ENCODE results near the gene CZIB.
A peak's percentile ranks its signal among the peaks of the same experiment; 100 is the strongest.

The CZIB gene

DNA sequence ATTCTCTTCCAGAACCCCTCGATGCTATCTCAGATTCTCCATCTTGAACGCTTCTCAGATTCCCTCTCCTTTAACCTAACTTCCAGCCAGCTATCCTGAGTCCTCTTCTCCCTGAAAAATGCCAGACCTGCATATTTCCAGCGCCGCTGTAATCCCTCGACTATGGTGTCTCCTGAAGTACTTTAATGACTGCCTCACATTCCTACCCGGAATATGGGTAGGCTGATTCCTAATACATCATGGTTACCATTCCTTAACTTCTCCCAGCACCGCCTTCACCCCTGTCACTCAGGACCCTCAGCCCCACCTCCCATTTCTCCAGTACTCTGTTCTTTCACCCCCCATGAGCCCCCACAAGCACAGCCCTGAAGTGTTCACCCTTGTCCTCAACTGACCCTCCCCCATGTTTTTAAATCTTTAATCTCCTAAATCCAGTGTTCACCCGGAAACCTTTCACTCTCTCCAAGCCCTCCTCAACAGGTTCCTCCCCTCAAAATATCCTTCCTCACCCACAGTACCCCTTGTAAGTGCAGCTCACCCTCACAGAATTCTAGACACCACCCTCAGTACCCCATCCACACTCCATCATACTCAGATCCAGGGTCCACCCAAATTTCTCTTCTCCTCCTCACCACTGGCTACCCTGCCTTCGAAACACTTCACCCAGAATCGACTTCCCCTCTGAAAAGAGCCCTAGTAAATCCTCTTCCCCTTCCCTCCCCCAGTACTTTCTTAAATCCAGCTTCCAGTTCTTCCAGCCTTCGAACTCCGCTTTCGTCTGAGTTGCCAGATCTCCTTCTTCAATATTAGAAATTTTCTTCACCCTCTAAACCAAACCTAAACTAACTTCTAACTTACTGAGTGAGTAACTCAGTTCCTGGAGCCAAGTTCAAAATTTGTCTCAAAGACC is 22.9 kb downstream of the CZIB start:
- peak overlapping the region; percentile 74 for H3K4me3 ChIP-seq (ENCODE audit: low read depth, low read length)
- CTCF ChIA-PET, result interaction anchor here (1.1 to 5.5 kb wide), 2 partner anchors 14 to 81 kb away, joined by 3 to 95 read pairs; no protein-coding TSS in a partner anchor
- no peak for DNase-seq (ENCODE audit: low read depth, low spot score)
- POLR2A ChIA-PET, result no interaction called here
- TF ChIP-seq, protein P1, sequence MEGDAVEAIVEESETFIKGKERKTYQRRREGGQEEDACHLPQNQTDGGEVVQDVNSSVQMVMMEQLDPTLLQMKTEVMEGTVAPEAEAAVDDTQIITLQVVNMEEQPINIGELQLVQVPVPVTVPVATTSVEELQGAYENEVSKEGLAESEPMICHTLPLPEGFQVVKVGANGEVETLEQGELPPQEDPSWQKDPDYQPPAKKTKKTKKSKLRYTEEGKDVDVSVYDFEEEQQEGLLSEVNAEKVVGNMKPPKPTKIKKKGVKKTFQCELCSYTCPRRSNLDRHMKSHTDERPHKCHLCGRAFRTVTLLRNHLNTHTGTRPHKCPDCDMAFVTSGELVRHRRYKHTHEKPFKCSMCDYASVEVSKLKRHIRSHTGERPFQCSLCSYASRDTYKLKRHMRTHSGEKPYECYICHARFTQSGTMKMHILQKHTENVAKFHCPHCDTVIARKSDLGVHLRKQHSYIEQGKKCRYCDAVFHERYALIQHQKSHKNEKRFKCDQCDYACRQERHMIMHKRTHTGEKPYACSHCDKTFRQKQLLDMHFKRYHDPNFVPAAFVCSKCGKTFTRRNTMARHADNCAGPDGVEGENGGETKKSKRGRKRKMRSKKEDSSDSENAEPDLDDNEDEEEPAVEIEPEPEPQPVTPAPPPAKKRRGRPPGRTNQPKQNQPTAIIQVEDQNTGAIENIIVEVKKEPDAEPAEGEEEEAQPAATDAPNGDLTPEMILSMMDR (IDR thresholded peaks at IDR 0.05; ENCODE audit: insufficient read depth, low read length, missing control alignments), result no peak

DNA sequence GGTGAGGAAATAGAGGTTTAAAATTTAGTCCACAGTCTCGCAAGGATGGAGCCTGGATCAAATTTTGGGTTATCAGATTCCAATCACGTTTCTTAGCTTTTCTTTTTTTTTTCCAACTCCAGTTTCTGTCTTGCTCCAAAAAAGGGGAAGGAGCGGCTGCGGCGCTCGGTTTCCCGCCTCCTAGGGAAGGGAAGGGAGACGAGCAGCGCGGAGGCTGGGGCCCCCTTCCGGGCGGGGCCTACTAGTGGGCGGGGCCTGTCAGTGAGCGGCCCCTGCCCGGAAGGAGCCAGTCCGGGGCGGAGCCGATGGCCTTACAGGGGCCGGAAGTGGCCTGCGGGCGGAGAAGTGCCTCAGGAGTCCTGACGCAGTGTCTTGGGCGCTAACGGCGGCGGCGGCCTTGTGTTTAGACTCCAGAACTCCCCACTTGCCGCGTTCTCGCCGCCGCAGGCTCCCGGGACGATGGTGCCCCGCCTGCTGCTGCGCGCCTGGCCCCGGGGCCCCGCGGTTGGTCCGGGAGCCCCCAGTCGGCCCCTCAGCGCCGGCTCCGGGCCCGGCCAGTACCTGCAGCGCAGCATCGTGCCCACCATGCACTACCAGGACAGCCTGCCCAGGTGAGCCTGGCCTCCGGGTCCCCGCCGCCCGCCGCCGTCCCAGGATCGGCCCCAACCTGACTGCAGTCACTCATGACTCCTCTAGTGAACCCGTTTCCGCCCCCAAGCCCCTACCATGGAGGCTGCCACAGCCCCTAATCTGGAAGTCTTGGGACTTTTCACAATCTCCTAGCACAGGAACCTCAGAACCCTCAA is 23.7 kb downstream of the CZIB start, which contains the start of gene CPT2:
TSS of gene CPT2 (plus strand) at position 340 of the 806 bp plus-strand sequence. CDS start at position 460, 120 bp downstream.
- POLR2A ChIA-PET, result interaction anchor here (0.6 to 1.1 kb wide), 4 partner anchors 12 to 395 kb away, joined by 3 to 4 read pairs (median 3); no protein-coding TSS in a partner anchor
- TF ChIP-seq, protein P1 (IDR thresholded peaks at IDR 0.05; ENCODE audit: insufficient read depth, low read length, missing control alignments), result peak; percentile 13
- peak within 1 kb of the TSS; percentile 74 for H3K4me3 ChIP-seq (ENCODE audit: low read depth, low read length)
- DNase-seq (ENCODE audit: low read depth, low spot score), result peak; percentile 59
- CTCF ChIA-PET, result interaction anchor here (0.6 to 5.5 kb wide), 2 partner anchors 13 to 75 kb away, joined by 3 to 95 read pairs; no protein-coding TSS in a partner anchor

DNA sequence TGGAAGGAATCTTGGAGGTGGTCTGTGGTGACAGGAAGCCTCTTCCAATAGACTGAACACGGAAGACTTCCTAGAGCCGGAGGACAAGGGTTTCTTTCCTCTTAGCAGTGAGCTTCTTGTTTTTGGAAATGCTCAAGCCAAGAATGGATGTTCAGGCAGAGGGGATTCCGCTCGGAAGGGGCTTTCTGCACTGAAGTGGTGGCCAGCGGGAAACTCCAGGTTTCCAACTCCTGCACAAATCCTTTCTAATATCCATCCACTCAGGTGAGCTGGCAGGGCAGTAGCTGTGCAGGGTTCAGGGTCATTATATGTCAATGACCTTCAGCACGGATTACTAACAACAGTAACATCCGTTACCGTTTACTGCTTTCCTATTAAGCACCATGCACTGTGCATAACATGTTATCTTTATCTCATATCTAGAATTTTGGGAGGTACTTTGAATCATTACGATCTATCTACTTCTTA is 24.4 kb downstream of the CZIB start:
- no peak for DNase-seq (ENCODE audit: low read depth, low spot score)
- POLR2A ChIA-PET, result interaction anchor here (0.6 to 1.1 kb wide), 4 partner anchors 12 to 394 kb away, joined by 3 to 4 read pairs (median 3); no protein-coding TSS in a partner anchor
- H3K4me3 ChIP-seq (ENCODE audit: low read depth, low read length), result peak overlapping the region; percentile 74
- CTCF ChIA-PET, result interaction anchor here (0.6 to 5.5 kb wide), 3 partner anchors 13 to 75 kb away, joined by 3 to 95 read pairs (median 3); no protein-coding TSS in a partner anchor
- TF ChIP-seq, protein P1 (IDR thresholded peaks at IDR 0.05; ENCODE audit: insufficient read depth, low read length, missing control alignments), result no peak

DNA sequence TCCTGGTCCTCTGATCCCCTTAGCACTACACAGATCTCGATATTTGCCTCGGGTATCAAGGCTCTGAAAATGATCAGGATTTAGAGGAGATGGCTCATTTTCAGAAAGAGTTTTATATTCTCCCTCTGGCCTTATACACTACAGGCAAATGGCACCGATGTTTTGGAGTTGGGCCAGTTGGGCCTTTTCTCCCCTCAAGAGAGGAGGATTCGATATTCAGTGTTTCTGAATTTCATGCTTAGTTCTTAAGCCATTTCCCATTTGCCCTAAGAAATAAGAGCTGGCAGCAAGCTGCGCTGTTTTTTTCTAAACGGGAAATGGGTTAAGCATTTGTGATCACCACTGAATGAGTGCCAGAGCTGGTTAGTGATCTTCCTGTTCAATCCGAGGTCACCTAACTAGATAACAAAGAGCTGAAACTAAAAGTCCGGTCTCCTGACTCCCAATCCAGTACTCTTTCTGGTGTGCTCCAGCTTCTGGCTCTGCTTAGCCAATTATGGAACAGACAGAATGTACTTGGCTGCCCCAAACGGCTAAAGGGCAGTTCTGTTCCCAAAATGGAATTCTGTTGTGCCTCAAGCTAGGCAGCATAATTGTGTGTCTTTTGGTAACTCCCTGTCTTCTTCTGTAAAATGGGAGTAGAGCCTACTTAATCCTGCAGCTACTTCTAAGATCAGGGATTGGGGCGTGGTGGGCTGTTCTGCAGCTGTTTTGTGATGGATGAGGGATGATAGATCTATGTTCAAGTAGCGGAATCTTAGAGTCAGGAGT is 25.0 kb downstream of the CZIB start:
- TF ChIP-seq, protein P1 (IDR thresholded peaks at IDR 0.05; ENCODE audit: insufficient read depth, low read length, missing control alignments), result no peak
- CTCF ChIA-PET, result interaction anchor here (1.0 to 5.5 kb wide), 2 partner anchors 12 to 17 kb away, joined by 3 to 95 read pairs; no protein-coding TSS in a partner anchor
- H3K4me3 ChIP-seq (ENCODE audit: low read depth, low read length), result no peak overlapping the region
- POLR2A ChIA-PET, result interaction anchor here (0.8 to 1.1 kb wide), 2 partner anchors 11 to 152 kb away, joined by 3 to 4 read pairs; no protein-coding TSS in a partner anchor
- no peak for DNase-seq (ENCODE audit: low read depth, low spot score)

DNA sequence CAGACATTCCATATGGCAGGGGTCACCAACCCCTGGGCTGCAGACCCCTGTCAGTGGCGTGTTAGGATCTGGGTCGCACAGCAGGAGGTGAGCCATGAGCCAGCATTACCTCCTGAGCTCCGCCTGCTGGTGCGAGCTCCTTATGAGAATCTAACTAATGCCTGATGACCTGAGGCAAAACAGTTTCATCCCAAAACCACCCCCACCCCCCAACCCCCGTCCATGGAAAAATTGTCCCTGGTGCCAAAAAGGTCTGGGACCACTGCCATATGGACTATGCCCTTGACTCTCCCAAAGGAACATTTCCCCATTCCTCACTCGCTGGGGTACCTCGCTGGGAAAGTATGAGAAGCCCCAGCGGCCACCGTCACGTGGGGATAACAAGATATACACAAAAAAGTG is 30.2 kb downstream of the CZIB start:
- POLR2A ChIA-PET, result no interaction called here
- TF ChIP-seq, protein P1 (IDR thresholded peaks at IDR 0.05; ENCODE audit: insufficient read depth, low read length, missing control alignments), result no peak
- no peak for DNase-seq (ENCODE audit: low read depth, low spot score)
- CTCF ChIA-PET, result interaction anchor here (0.8 to 1.5 kb wide), 7 partner anchors 8 to 289 kb away, joined by 3 to 7 read pairs (median 3); partner anchors contain the start of gene ECHDC2
- no peak overlapping the region for H3K4me3 ChIP-seq (ENCODE audit: low read depth, low read length)
